HG03439 (cell line): ENCODE results near the gene GARIN5B.
"Not testable (repeated sequence)": the region's sequence is repeated elsewhere in the genome, so short reads cannot be mapped to it uniquely, and the experiment has no call there.

Source experiments
- ATAC-seq: cut with Tn5 transposase; IDR thresholded peaks from one replicate; pipeline ENCODE4 v1.9.1; 2021; ENCODE audit warnings: mild to moderate bottlenecking, moderate library complexity; ENCODE audit not compliant: unreplicated experiment

Gene GARIN5B

DNA sequence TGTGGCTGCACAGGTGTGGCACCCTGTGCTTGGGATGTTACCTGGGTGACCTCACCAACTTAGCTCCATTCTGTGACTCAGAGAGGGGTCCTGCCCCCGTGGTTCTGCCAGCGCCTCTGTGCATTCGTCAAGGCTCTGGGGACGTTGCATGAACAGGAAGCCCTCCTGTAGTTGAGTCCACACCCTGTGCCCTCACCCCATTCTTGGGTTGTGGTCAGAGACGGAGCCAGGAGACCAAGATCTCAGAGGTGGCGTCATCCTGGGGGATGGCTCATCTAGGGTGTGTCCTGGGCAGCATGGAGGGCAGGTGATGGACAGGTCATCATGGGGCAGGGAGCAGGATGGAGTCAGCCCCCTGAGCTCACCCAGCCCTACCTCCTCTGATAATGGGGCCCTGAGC, 11.0 kb downstream of the GARIN5B start:
- no peak for ATAC-seq

DNA sequence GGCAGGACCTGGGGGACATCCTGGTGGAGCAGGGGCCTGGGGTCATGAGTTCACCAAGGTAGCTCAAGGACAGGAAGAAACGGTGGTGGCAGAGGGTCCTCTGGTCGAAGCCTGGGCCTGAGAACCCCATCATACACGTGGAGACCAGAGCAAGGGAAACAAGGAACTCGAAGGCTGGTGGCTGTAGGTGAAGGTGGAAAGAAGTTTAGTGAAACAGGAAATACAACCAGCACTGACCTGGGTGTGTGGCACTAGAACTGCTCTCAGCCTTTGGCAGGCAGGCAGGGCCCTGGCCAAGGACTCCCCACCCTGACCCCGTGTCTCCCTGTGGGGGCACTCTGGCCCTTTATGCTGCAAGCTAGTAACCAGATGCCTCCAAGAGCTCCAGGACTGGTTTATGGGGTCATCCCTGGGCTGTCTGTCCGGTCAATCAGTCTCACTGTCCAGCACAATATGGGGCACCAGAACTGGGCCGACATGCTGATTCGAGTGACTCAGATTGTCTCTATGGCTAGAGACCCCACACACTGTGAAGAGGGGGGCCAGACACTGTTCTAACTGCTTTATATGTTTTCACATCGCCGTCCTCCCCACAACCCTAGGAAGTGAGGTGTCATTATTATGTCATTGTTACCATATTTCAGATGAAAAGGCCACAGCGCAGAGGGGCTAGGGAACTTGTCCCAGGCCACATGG, 12.3 kb downstream of the GARIN5B start:
- ATAC-seq = no peak

GRCh38 chr19:55348317-55349034, 14.6 kb downstream of the GARIN5B start:
- no peak for ATAC-seq

- ATAC-seq = no peak
Observed at GRCh38 chr19:55347442-55348009, 15.5 kb downstream of the GARIN5B start.

GRCh38 chr19:55346725-55347441, 16.2 kb downstream of the GARIN5B start:
- ATAC-seq = no peak

DNA sequence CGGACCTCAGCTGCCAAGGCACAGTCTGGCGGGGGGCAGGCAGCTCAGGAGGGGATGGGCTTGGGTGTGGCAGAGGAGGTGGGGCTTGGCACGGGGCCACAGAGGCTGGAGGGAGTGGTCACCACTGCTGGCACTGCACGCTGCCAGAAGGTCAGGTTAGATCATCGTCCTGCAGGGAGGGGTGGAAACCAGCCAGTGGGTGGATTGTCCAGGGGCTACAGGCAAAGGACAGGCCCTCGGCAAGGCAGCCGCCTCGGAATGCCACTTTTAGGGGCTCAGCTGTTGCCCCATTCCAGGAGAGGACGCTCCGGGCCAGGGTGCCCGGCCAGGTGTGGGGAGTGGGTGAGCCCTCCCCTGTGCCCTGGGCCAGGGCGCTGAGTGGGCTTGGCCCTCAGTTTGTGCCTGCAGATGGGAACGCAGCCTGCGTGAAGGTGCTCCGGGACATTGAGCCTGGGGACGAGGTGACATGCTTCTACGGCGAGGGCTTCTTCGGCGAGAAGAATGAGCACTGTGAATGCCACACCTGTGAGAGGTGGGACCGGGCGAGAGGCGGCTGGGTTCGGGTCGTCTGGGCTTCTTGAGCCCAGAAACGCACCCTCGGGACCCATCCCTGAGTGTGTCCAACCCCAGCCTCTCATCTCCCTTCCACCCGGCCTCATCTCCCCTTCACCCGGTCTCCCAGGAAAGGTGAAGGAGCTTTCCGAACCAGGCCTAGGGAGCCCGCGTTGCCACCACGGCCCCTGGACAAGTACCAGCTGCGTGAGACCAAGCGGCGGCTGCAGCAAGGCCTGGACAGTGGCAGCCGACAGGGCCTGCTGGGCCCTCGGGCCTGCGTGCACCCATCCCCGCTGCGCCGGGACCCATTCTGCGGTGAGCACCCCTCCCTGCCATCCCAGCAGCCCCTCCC, 17.0 kb downstream of the GARIN5B start:
- ATAC-seq = no peak

DNA sequence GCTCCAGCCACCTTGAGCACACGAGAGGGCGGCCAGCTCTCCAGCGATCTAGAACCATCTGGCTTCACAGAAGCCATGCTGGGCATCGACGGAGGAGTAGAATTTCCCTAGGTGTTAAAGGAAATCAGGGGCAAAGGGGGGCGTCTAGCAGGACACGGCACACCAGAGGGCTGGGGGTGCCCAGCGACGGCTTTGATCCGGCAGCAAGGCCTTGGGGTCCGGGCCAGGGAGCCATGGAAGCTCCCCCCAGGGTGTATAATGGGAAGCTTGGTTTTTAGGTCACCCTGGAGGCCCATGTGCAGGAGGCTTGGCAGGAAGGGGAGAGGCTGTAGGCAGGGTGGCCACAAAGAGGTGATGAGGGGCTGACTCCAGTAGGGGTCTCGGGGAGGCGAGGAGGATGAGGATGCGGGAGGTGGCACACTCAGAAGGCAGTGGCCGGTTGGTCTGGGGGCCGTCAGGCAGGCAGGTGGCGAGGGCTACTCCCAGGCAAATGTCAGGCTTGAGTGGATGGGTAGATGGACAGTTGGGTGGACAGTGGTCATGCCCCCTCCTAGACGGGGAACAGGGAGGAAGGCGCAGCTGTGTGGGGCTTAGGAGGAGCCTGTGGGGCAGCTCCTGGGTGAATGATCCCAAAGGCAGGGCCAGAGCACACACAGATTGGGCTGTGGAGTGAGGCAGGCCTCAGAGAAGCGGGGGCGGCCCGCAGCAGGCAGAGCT, 17.8 kb downstream of the GARIN5B start:
- ATAC-seq = no peak

DNA sequence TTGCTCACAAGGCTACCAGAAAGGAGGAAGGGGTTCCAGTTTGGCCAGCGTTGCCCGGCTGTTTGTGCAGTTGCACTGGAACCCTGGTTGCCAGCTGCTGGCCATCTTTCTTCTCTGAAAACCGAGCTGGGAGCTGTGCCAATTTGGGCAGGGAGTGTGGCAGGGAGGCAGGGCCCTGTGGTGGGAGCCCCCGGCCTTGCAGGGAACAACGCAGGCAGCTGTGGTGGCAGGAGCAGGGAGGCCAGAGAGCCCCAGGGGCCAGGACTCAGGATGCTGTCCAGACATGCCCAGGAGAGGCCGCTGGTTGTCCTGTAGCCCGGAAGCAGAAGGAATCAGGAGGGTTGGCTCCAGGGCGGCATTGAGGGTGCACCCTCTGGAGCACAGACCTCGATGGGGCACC, 18.6 kb downstream of the GARIN5B start:
- no peak for ATAC-seq

DNA sequence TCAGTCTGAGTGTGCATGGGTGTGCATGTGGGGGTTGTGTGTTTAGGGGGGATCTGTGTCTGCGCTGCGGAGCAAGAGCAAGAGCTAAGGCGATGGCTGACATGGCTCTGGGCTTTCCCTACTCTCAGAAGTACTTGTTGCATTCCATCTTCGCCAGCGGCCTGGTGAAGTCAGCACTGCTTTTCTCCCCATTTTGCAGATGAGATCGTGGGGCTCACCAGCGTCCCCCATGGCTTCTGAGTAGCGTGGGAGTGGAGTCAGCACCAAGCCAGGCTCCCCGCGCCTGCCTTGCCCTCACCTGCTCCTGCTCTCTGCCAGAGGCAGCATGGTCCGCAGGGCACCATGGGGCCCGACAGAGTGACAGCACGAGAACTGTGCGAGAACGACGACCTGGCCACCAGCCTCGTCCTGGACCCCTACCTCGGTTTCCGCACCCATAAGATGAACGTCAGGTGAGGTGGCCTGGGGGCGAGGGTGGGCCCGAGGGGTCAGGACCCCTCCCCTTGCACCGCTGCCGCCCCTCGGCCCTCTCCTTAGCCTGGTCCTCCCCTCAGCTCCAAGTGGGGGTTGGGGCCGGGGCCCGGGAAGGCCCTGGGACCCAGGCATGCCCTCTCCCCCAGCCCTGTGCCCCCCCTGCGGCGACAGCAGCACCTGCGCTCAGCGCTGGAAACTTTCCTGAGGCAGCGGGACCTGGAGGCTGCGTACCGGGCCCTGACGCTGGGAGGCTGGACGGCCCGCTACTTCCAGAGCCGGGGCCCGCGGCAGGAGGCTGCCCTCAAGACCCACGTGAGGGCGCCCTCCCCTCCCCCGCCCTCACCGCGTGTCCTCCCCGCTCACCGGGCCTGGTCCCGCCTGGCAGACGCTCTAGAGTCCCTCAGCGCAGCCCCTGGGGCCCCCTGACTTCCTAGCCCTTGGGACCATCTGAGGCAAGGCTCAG, 21.2 kb downstream of the GARIN5B start:
- no peak for ATAC-seq

GRCh38 chr19:55341171-55341588, 21.9 kb downstream of the GARIN5B start:
- ATAC-seq = no peak

- no peak for ATAC-seq
Observed at GRCh38 chr19:55340784-55341147, 22.3 kb downstream of the GARIN5B start.

DNA sequence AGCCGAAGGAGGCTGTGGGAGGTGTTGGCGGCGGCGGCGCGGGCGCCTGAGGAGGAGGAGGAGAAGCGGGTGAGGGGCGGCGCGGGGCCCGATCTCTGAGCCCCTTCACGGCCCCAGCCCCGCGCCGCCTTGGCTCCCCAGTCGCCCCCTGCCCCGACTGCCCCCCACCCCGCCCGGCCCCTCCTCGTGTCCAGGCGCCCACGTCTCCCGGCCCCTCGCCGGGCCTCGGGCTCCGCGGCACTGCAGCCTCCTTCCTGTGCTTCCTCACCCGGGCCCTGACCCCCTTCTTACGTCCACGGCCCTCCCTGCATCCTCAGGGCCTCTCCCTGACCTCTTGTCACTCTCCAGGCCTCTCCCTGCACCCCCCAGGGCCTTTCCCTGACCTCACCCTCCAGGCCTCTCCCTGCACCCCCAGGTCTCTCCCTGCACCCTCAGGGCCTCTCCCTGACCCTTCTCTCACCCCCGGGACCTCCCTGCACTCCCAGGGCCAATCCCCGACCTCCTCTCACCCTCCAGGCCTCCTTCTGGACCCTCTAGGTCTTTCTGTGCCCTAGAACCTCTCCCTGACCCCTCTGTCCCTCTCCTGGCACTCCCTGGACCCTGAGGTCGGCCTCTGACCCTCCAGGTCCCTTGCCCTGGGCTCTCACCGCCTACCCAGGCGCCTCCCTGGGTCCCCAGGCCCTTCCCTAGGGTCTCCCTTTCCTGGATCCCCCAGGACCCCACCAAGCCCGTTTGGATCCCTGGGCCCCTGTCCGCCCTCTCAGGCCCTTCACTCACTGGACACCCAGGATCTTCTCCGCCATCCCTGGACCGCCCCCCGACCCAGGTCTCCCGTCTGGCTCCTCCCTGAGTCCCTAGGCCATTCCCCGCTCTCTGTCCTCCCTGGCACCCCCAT, 22.9 kb downstream of the GARIN5B start:
- no peak for ATAC-seq

DNA sequence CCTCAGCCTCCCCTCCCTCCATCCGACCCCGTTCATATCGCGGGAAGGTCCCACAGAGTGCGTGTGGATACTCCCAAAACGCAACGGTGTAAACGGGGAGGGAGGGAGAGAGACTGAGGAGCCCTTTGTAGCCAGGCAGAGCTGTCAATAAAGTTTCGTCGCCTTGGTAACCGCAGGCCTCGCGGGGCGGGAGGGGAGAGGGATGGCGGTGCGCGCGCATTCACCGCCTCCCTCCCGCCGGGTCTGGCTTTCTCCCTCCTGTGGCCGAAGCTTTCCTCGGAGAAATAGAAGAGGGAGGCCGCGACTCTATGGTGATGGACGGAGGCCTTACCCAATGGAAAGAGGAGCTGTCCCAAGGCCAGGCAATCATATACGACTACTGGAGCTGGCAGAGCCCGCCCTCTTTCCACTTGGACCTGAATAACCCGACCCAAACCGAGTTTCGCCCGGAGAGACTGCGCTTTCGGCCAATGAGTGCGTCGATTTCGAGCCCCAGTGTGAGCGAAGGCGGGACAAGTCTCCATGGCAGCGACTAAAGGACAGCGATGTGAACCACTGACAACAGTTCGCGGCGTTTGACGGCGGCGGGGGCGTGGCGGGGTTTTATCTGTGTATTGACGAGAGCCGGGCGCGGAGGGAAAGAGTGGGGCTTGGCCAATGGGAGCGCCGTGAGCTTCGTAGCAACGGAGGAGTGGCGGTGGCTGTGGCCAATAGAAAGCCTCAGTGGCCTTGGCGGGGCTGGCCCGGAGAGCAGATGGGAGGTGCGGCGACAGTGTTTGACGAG, 23.8 kb downstream of the GARIN5B start, which contains the start of gene KMT5C:
Gene KMT5C, plus strand, starts transcription at position 772 of the 784 bp plus-strand sequence. CDS start 2,061 bp downstream, outside the sequence.
- peak; percentile 83 for ATAC-seq

GRCh38 chr19:55336101-55336500, 27.0 kb downstream of the GARIN5B start:
- ATAC-seq = no peak

GRCh38 chr19:55333870-55334269, 29.2 kb downstream of the GARIN5B start:
- ATAC-seq = no peak

GRCh38 chr19:55329791-55330190, 33.3 kb downstream of the GARIN5B start:
- not testable (repeated sequence) for ATAC-seq

GRCh38 chr19:55328774-55329318, 34.2 kb downstream of the GARIN5B start:
- ATAC-seq = not testable (repeated sequence)
